Bronchial smooth muscle cell (primary cell): Measurements from ENCODE around the gene TMEM115. TPM values are rescaled to one million over a fixed set of nuclear protein-coding genes. Genes with fewer than 3 reads are reported as not detected.

Source experiments
- total RNA-seq: library from RNA; depleted of rRNA; stranded (reverse); fragments of >200 nt; gene quantifications from 2 replicates; pipeline ENCODE4 v1.2.1, GENCODE V29; 2014

The TMEM115 gene, protein sequence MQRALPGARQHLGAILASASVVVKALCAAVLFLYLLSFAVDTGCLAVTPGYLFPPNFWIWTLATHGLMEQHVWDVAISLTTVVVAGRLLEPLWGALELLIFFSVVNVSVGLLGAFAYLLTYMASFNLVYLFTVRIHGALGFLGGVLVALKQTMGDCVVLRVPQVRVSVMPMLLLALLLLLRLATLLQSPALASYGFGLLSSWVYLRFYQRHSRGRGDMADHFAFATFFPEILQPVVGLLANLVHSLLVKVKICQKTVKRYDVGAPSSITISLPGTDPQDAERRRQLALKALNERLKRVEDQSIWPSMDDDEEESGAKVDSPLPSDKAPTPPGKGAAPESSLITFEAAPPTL
- total RNA-seq, result 29.2 and 32.9 TPM in 2 replicates

DNA sequence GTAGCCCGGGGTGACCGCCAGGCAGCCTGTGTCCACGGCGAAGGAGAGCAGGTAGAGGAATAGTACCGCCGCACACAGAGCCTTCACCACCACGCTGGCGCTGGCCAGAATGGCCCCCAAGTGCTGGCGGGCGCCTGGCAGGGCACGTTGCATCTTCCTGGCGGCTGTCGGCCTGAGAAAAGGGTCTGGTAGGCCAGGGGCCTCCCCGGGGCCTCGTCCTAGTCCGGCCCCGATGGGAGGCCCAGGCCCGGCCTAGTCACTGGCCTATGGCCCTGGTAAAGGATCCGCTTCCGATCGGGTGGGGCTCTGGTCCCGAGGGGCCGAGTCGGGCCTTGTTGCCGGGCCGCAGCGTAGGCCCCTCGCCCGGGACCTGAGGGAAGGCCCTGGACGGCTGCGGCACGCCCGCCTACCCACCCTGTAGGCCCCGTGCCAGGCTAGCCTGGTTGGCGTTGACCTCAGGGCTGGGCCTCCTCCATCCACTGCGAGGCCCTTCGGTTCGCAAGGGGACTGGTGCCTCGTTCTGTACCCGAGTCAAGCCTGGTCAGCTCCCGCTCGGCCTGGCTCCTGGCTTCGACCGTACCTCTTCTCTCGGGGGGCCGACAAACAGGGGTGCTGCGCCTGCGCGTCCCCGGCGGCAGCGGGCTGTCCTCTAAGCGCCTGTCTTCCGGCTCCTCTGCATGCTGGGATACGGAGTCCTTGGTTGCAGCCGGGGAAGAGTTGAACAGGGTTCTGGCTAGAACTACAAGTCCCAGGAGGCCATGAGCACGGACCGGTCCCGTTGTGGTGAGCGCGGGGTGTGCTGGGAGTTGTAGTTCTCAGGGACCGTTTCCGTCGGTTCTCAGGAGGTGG lies at the start of gene TMEM115:
Gene TMEM115, minus strand, starts transcription at position 611 of the 849 bp plus-strand sequence. Its CDS starts 458 bp downstream, at position 153.

DNA sequence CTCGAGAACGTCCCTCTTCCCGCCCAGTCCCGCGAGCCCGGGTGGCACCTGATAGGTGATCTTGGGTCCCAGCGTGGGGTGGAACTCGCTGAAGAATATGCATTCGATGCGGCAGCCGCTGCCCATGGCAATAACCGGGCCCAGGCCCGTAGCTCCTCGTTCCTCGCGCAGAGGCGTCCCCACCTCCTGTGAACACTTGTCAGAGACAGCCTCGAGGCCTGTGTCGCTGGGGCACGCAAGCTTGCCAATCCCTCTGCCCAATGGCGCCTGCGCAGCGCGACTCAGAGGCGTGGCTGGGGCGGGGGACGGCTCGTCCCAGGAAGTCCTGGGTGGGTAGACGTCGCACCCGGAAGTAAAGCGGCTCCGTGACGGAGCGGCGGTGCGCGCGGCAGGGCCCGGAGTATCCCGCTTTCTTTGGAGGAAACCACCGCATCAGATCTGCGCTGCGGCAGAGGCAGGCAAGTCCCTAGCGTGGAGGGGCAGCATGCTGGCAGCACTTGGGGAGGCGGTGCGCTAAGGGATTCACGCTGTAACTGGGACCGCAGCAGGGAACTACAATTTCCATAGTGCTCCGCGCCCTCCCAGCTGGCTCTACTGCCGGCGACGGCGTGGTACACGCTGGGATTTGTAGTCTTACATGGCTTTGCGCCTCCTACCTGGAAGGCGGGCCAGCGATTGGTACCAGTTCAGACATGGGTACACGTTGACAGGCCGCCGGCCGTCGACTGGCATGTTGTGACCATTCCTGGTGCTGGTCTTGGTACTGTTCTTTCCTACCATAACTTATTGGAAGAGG lies 8.6 kb downstream of the TMEM115 start, which contains the start of the genes CYB561D2 and NPRL2:
Gene CYB561D2, plus strand, starts transcription at position 336 of the 796 bp plus-strand sequence. CDS start 572 bp downstream, outside the sequence.
Gene NPRL2, minus strand, starts transcription at position 249 of the 796 bp plus-strand sequence. Its CDS starts 123 bp downstream, at position 126.

DNA sequence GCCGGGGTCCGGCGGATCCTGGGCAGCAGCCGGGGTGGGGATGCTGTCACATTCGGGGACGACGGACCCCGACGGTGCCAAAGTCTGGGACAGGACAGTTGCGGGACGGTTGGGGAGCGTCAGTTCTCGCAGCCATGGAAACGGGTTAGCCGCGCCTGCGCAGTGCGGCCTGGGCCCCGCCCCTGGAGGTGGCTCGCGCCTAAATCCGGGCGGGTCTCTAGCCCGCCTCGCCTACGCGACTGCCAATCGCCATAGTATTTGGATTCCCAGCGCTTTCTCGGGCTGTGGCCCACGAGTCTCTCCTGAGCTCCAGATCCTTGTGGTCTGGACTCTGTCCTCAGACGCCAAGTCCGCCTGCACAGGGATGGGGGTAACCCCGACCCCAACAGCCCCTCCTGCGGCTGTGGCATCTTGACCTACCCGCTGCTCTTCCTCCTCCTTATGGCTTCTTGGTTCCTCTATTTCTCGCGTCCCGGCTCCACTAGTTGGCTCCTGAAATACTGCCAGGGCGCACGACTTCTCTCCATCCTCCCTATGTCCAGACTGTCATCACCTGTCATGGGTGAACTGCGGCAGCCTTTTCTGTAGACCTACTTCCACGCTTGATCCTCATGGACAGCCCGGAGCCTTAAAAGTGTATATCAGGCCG lies 13.6 kb downstream of the TMEM115 start, which contains the start of gene ZMYND10:
Gene ZMYND10, minus strand, starts transcription at position 147 of the 649 bp plus-strand sequence. CDS start 153 bp downstream, outside the sequence.

DNA sequence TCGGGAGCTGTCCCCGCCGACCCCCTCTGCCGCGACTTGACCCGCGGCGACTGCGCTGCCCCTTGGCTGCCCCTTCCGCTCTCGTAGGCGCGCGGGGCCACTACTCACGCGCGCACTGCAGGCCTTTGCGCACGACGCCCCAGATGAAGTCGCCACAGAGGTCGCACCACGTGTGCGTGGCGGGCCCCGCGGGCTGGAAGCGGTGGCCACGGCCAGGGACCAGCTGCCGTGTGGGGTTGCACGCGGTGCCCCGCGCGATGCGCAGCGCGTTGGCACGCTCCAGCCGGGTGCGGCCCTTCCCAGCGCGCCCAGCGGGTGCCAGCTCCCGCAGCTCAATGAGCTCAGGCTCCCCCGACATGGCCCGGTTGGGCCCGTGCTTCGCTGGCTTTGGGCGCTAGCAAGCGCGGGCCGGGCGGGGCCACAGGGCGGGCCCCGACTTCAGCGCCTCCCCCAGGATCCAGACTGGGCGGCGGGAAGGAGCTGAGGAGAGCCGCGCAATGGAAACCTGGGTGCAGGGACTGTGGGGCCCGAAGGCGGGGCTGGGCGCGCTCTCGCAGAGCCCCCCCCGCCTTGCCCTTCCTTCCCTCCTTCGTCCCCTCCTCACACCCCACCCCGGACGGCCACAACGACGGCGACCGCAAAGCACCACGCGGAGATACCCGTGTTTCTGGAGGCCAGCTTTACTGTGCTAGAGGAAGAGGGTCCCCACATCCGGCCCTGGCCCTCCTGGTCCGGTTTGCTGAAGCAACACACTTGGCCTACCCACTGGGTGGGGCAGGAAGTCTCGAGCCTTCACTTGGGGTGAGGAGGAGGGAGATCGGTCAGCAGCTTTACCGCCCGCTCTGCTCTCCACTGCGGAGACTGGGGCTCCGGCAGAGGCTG lies 18.6 kb downstream of the TMEM115 start, which contains the start of gene RASSF1:
Gene RASSF1, minus strand, starts transcription at position 389 of the 882 bp plus-strand sequence. Its CDS starts 31 bp downstream, at position 358.

DNA sequence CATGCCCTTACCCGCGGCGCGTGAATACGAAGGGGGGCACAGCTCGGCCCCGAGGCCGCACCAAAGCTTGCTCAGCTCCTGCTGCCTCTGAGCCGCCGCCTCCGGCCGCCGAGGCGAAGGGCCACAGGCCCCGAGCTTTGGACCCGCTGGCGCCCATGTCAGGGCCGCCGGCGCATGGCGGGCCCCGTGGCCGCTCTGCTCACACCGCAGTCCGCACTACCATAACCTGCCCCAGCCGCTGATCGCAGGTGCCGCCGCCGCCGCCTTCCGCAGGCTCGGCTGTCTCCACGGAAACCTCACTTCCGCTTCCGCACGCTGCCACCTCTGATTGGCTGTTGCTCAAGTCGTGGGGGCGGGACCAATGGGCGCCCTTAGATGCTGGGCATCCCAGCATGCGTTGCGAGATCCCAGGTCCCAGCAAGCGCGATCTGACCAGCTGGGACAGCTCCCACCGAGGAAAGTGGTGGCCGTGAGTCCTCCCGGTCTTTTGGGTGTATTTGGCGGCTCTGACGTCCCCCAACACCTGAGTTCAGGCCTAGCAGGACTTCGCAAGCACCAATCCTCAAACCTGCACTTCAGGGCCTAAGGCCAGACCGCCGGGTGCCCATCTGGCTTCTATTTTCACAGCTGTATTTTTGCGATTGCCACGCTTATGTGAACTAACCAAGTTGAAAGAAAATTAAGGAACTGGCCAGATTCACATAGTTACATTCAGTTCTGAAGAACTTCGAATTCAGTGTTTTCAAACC lies 31.2 kb downstream of the TMEM115 start, which contains the start of gene TUSC2:
Gene TUSC2, minus strand, starts transcription at position 281 of the 749 bp plus-strand sequence. Its CDS starts 124 bp downstream, at position 157.

DNA sequence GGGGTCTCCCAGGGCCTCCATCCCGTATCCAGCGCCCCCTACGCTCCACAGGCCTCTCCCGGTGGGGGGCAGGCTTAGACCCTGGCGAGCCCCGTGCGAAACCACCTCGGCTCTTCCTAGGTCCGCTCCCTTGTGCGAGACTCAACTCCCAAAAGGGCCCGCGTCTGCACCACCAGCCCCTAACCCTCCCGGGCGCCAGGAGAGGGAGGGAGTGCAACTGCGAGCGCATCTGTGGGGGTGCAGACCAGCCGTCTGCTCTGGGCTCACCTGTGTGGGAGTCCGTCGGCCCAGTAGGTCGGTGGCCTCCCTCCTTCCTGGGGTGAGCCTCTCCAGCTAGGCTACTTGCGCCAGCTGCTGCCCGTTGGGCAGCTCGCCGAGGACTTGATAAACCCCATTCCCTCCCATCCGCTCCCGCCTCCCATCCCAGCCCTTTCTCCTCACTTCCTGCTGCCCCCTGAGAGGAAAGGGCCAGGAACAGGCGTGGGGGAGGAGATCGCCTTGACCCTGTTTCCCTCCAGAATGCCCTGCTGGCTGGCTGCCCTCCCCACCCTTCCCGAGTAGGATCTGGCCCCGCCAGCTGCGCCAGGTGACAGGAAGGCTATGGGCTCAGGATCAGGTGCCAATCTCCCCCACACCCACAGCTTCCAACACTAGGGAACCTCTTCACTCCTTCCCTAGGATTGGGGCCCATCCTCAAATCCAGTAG lies 36.8 kb downstream of the TMEM115 start, which contains the start of gene HYAL2:
Gene HYAL2, minus strand, starts transcription at position 360 of the 706 bp plus-strand sequence. CDS start 2,256 bp downstream, outside the sequence.

Other genes starting within 250 kb of the TMEM115 start
- 2.1 and 4.7 TPM in 2 replicates for gene SEMA3F, start 204.2 kb downstream of the TMEM115 start, total RNA-seq
- not detected in 2 replicates for gene GNAT1, start 167.9 kb downstream of the TMEM115 start, total RNA-seq
- not detected in 2 replicates for gene SLC38A3, start 154.2 kb downstream of the TMEM115 start, total RNA-seq
- 293 and 296 TPM in 2 replicates for gene GNAI2, start 123.3 kb downstream of the TMEM115 start, total RNA-seq
- gene SEMA3B, start 90.4 kb downstream of the TMEM115 start, total RNA-seq, result 31.7 and 36.9 TPM in 2 replicates
- not detected in 2 replicates for gene LSMEM2, start 80.4 kb downstream of the TMEM115 start, total RNA-seq
- gene IFRD2, start 67.1 kb downstream of the TMEM115 start, total RNA-seq, result 24.2 and 26.0 TPM in 2 replicates
- 3.9 and 6.6 TPM in 2 replicates for gene HYAL3, start 60.1 kb downstream of the TMEM115 start, total RNA-seq
- 2.2 and 3.8 TPM in 2 replicates for gene NAA80, start 60.1 kb downstream of the TMEM115 start, total RNA-seq
- 1.2 and 2.7 TPM in 2 replicates for gene HYAL1, start 55.9 kb downstream of the TMEM115 start, total RNA-seq
- 62.7 and 75.0 TPM in 2 replicates for gene HYAL2, start 36.8 kb downstream of the TMEM115 start, total RNA-seq
- 8.4 and 9.5 TPM in 2 replicates for gene TUSC2, start 31.3 kb downstream of the TMEM115 start, total RNA-seq
- gene RASSF1, start 18.7 kb downstream of the TMEM115 start, total RNA-seq, result 35.1 and 38.6 TPM in 2 replicates
- 1.3 and 1.4 TPM in 2 replicates for gene ZMYND10, start 13.8 kb downstream of the TMEM115 start, total RNA-seq
- gene NPRL2, start 8.7 kb downstream of the TMEM115 start, total RNA-seq, result 22.5 and 30.1 TPM in 2 replicates
- 24.0 and 26.0 TPM in 2 replicates for gene CYB561D2, start 8.7 kb downstream of the TMEM115 start, total RNA-seq
- 0.09 and 0.16 TPM in 2 replicates for gene CACNA2D2, start 144.1 kb upstream of the TMEM115 start, total RNA-seq
- 19.4 and 23.2 TPM in 2 replicates for gene C3orf18, start 208.2 kb upstream of the TMEM115 start, total RNA-seq
- 8.7 and 12.1 TPM in 2 replicates for gene HEMK1, start 210.0 kb upstream of the TMEM115 start, total RNA-seq